IMR-90 (cell line): ENCODE results near the gene MRGPRD. TPM values are rescaled to one million over a fixed set of nuclear protein-coding genes. Genes with fewer than 3 reads are reported as not detected.

Source experiments
- ATAC-seq: fragments of 200-7000 bp; cut with Tn5 transposase; 2 replicates; pipeline ENCODE4 v1.9.1; 2020; ENCODE audit warnings: low read depth, mild to moderate bottlenecking, moderate library complexity
- BruUV-seq: library from RNA; stranded (reverse); fragments of 400-500 nt; replicated peaks from 2 replicates; lab custom pipeline; 2021; lab: Mats Ljungman, UMichigan
- CTCF ChIA-PET: fragments of 300-600 bp; formaldehyde crosslinking; extraction: SDS; loops from one replicate; lab custom pipeline; 2021; ENCODE audit warnings: antibody characterized with exemption; lab: Yijun Ruan, JAX
- POLR2A ChIA-PET: fragments of 300-600 bp; sonication (Branson Sonifier 250); formaldehyde crosslinking; loops from one replicate; lab custom pipeline; 2022; ENCODE audit warnings: antibody characterized with exemption; ENCODE audit not compliant: unreplicated experiment; lab: Charles Lee
- DNase-seq: peaks from one replicate; pipeline ENCODE4 v3.0.0; 2013
- H2AFZ ChIP-seq: replicated peaks from 2 replicates; pipeline ENCODE3; 2013; ENCODE audit warnings: low read length, mild to moderate bottlenecking; ENCODE audit not compliant: poor library complexity
- H2AK5ac ChIP-seq: 2 replicates; pipeline ENCODE4 v1.6.1; 2013; ENCODE audit warnings: low read depth, low read length, inconsistent platforms
- H2AK9ac ChIP-seq: replicated peaks from 2 replicates; pipeline ENCODE3; 2013; ENCODE audit warnings: mild to moderate bottlenecking, low read depth, low read length, moderate library complexity; ENCODE audit not compliant: poor library complexity
- H2BK120ac ChIP-seq: 2 replicates; pipeline ENCODE4 v1.6.1; 2013; ENCODE audit warnings: low read depth, low read length, inconsistent platforms
- H2BK15ac ChIP-seq: 3 replicates; pipeline ENCODE4 v1.6.1; 2013; ENCODE audit warnings: low read depth, low read length, inconsistent platforms
- H2BK20ac ChIP-seq: 2 replicates; pipeline ENCODE4 v1.6.1; 2013; ENCODE audit warnings: low read depth, mild to moderate bottlenecking, inconsistent platforms, low read length, moderate library complexity
- H2BK5ac ChIP-seq: 2 replicates; pipeline ENCODE4 v1.6.1; 2013; ENCODE audit warnings: mild to moderate bottlenecking, low read depth, low read length, inconsistent platforms; ENCODE audit not compliant: poor library complexity, severe bottlenecking
- H3K14ac ChIP-seq: replicated peaks from 2 replicates; pipeline ENCODE4 v1.6.1; 2013; ENCODE audit warnings: low read depth, low read length, inconsistent platforms
- H3K18ac ChIP-seq: 2 replicates; pipeline ENCODE4 v1.6.1; 2013; ENCODE audit warnings: low read depth, low read length, control low read depth
- H3K23ac ChIP-seq: 2 replicates; pipeline ENCODE4 v1.6.1; 2013; ENCODE audit warnings: low read depth, low read length, inconsistent platforms
- H3K27ac ChIP-seq: 2 replicates; pipeline ENCODE4 v1.5.1; 2013; ENCODE audit warnings: mild to moderate bottlenecking, control low read depth, low read length; ENCODE audit not compliant: insufficient read depth
- H3K27me3 ChIP-seq: 2 replicates; pipeline ENCODE4 v1.6.1; 2013; ENCODE audit warnings: low read length; ENCODE audit not compliant: control insufficient read depth, insufficient read depth
- H3K36me3 ChIP-seq: 2 replicates; pipeline ENCODE4 v1.6.1; 2013; ENCODE audit warnings: low read length, mixed read lengths; ENCODE audit not compliant: control insufficient read depth, insufficient read depth
- H3K4ac ChIP-seq: 2 replicates; pipeline ENCODE4 v1.6.1; 2013; ENCODE audit warnings: low read depth, low read length, inconsistent platforms
- H3K4me1 ChIP-seq: 2 replicates; pipeline ENCODE4 v1.6.1; 2013; ENCODE audit warnings: low read length, mixed read lengths; ENCODE audit not compliant: control insufficient read depth, insufficient read depth
- H3K4me2 ChIP-seq: 2 replicates; pipeline ENCODE4 v1.6.1; 2013; ENCODE audit warnings: low read depth, mild to moderate bottlenecking, control low read depth, low read length, moderate library complexity
- H3K4me3 ChIP-seq: 2 replicates; pipeline ENCODE4 v1.5.1; 2013; ENCODE audit warnings: low read depth, mild to moderate bottlenecking, control low read depth, low read length, moderate library complexity; ENCODE audit not compliant: insufficient read depth
- H3K56ac ChIP-seq: 2 replicates; pipeline ENCODE4 v1.6.1; 2013; ENCODE audit warnings: low read length, inconsistent platforms; ENCODE audit not compliant: insufficient read depth; ENCODE audit errors: extremely low read depth
- H3K79me1 ChIP-seq, 2 experiments: 2 replicates each; pipeline ENCODE4 v1.6.1; 2013; ENCODE audit warnings: low read length in 2 of 2, inconsistent platforms in 1 of 2, low read depth in 1 of 2
- H3K9ac ChIP-seq: 2 replicates; pipeline ENCODE4 v1.6.1; 2013; ENCODE audit warnings: low read depth, low read length, control low read depth
- H3K9me1 ChIP-seq: 2 replicates; pipeline ENCODE4 v1.6.1; 2013; ENCODE audit warnings: low read length, inconsistent platforms; ENCODE audit not compliant: insufficient read depth
- H3K9me3 ChIP-seq: 2 replicates; pipeline ENCODE4 v1.6.1; 2013; ENCODE audit warnings: low read length; ENCODE audit not compliant: control insufficient read depth, insufficient read depth
- H4K20me1 ChIP-seq: 2 replicates; pipeline ENCODE4 v1.6.1; 2013; ENCODE audit warnings: low read length, inconsistent platforms; ENCODE audit not compliant: insufficient read depth
- H4K5ac ChIP-seq: 2 replicates; pipeline ENCODE4 v1.6.1; 2013; ENCODE audit warnings: mild to moderate bottlenecking, low read depth, low read length, control low read depth
- H4K8ac ChIP-seq, 2 experiments: 2 replicates each; pipeline ENCODE4 v1.6.1; 2013; ENCODE audit warnings: low read depth in 2 of 2, low read length in 2 of 2, control low read depth in 1 of 2, inconsistent platforms in 1 of 2
- H4K91ac ChIP-seq: 2 replicates; pipeline ENCODE4 v1.6.1; 2013; ENCODE audit warnings: low read depth, low read length, inconsistent platforms; ENCODE audit not compliant: insufficient read depth
- BHLHE40 ChIP-seq: fragments of 150-350 bp; IDR thresholded peaks from 2 replicates; pipeline ENCODE4 v1.6.1; 2016; ENCODE audit warnings: mild to moderate bottlenecking, low read depth, low read length
- CEBPB ChIP-seq: IDR thresholded peaks from 2 replicates; pipeline ENCODE4 v1.6.1; 2012; ENCODE audit warnings: low read depth, low read length, improper control_type of control experiment
- ELK1 ChIP-seq: fragments of 150-350 bp; IDR thresholded peaks from 2 replicates; pipeline ENCODE4 v1.6.1; 2016; ENCODE audit warnings: low read depth, mild to moderate bottlenecking, low read length, moderate library complexity, borderline replicate concordance
- FOS ChIP-seq: fragments of 150-350 bp; IDR thresholded peaks from 2 replicates; pipeline ENCODE4 v1.6.1; 2016; ENCODE audit warnings: low read depth, low read length
- MAFK ChIP-seq: IDR thresholded peaks from 2 replicates; pipeline ENCODE4 v1.6.1; 2012; ENCODE audit warnings: low read depth, low read length, improper control_type of control experiment
- MAZ ChIP-seq: IDR thresholded peaks from 2 replicates; pipeline ENCODE4 v1.6.1; 2012; ENCODE audit warnings: low read depth, mild to moderate bottlenecking, low read length, improper control_type of control experiment, moderate library complexity, borderline replicate concordance
- MXI1 ChIP-seq: IDR thresholded peaks from 2 replicates; pipeline ENCODE4 v1.6.1; 2012; ENCODE audit warnings: low read depth, mild to moderate bottlenecking, low read length, moderate library complexity, borderline replicate concordance
- NFE2L2 ChIP-seq: fragments of 150-350 bp; IDR thresholded peaks from 2 replicates; pipeline ENCODE4 v1.6.1; 2016; ENCODE audit warnings: low read depth, mild to moderate bottlenecking, low read length
- POLR2A ChIP-seq: IDR thresholded peaks from 2 replicates; pipeline ENCODE4 v1.6.1; 2012; ENCODE audit warnings: mild to moderate bottlenecking, low read depth, low read length
- RAD21 ChIP-seq: IDR thresholded peaks from 2 replicates; pipeline ENCODE4 v1.6.1; 2012; ENCODE audit warnings: low read length, improper control_type of control experiment
- SMC3 ChIP-seq: fragments of 150-350 bp; IDR thresholded peaks from 2 replicates; pipeline ENCODE4 v1.6.1; 2016; ENCODE audit warnings: low read depth, mild to moderate bottlenecking, antibody characterized with exemption, low read length, moderate library complexity
- USF2 ChIP-seq: fragments of 150-350 bp; IDR thresholded peaks from 2 replicates; pipeline ENCODE4 v1.6.1; 2017; ENCODE audit warnings: mild to moderate bottlenecking, antibody characterized with exemption, low read length, low read depth
- WGBS, 2 experiments: methylation state at CpG; one replicate each; pipeline versions ENCODE4 v1.1.5 to v1.1.7; 2013; ENCODE audit warnings: missing lambda C conversion rate in 2 of 2; ENCODE audit not compliant: insufficient read length in 1 of 2; ENCODE audit errors: extremely low coverage in 2 of 2; 5-methylcytosine and 5-hydroxymethylcytosine counted together
- dilution Hi-C: fragments of 300-500 bp; cut with HindIII; formaldehyde crosslinking; loops from one replicate; pipeline ENCODE4 v1.14.3; 2018; ENCODE audit warnings: low sequenced_read_pairs; ENCODE audit not compliant: unreplicated experiment
- in situ Hi-C: fragments of 300-500 bp; cut with MboI; formaldehyde crosslinking; loops from 3 replicates; pipeline ENCODE4 v1.14.3; 2019; ENCODE audit warnings: low sequenced_read_pairs, inconsistent platforms, mixed read lengths
- intact Hi-C: fragments of 100-400 bp; cut with micrococcal nuclease; formaldehyde crosslinking; loops from 2 replicates; pipeline ENCODE4 v1.10.0; 2022
- polyA plus RNA-seq, 3 experiments: library from polyadenylated mRNA; depleted of rRNA; stranded (reverse); fragments of >200 nt; gene quantifications; 2 replicates each; pipeline ENCODE4 v1.2.3, GENCODE V29; 2012; ENCODE audit warnings: low replicate concordance in 1 of 3
- total RNA-seq: library from RNA; depleted of rRNA; stranded (reverse); fragments of >200 nt; gene quantifications from 2 replicates; pipeline ENCODE4 v1.2.3, GENCODE V29; 2012
- TF ChIP-seq, protein P1 (sequence below): conservative IDR thresholded peaks from 2 replicates; pipeline ENCODE4 v1.5.1; 2012; ENCODE audit warnings: mild to moderate bottlenecking, low read depth, low read length, improper control_type of control experiment

The MRGPRD gene
- total and polyA plus RNA-seq, 2 of the 4 experiments (the other 2 are of a cell fraction), result not detected

- no peaks in the 10 kb centered on the region for H3K9me1 ChIP-seq
- H3K9ac ChIP-seq, result no peak overlapping the region
- H3K56ac ChIP-seq, result no peak overlapping the region
- H3K4me2 ChIP-seq, result no peak overlapping the region
- H4K5ac ChIP-seq, result no peak overlapping the region
- no peak overlapping the region for H3K14ac ChIP-seq
- no peak overlapping the region for H2AFZ ChIP-seq
- intact Hi-C loops, result no loop called here
- no peak overlapping the region for H2AK5ac ChIP-seq
- no peak overlapping the region for H2BK15ac ChIP-seq
- no peak overlapping the region for H2BK5ac ChIP-seq
- no peak overlapping the region for H3K23ac ChIP-seq
- no peak for TF ChIP-seq MXI1
- TF ChIP-seq BHLHE40, result no peak
- TF ChIP-seq SMC3, result no peak
- TF ChIP-seq ELK1, result no peak
- no peak for TF ChIP-seq FOS
- TF ChIP-seq, protein P1, sequence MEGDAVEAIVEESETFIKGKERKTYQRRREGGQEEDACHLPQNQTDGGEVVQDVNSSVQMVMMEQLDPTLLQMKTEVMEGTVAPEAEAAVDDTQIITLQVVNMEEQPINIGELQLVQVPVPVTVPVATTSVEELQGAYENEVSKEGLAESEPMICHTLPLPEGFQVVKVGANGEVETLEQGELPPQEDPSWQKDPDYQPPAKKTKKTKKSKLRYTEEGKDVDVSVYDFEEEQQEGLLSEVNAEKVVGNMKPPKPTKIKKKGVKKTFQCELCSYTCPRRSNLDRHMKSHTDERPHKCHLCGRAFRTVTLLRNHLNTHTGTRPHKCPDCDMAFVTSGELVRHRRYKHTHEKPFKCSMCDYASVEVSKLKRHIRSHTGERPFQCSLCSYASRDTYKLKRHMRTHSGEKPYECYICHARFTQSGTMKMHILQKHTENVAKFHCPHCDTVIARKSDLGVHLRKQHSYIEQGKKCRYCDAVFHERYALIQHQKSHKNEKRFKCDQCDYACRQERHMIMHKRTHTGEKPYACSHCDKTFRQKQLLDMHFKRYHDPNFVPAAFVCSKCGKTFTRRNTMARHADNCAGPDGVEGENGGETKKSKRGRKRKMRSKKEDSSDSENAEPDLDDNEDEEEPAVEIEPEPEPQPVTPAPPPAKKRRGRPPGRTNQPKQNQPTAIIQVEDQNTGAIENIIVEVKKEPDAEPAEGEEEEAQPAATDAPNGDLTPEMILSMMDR, result no peak
- TF ChIP-seq NFE2L2, result no peak
- no peak for TF ChIP-seq MAFK
- TF ChIP-seq CEBPB, result no peak
- TF ChIP-seq RAD21, result no peak
- no peak for TF ChIP-seq MAZ
- TF ChIP-seq POLR2A, result no peak
- no peak for TF ChIP-seq USF2
- in situ Hi-C loops, result no loop called here
- no TSS peak for BruUV-seq
- WGBS, 2 experiments, result 86% methylated on average over 19 of the region's 31 CpGs; no CpG with 5 or more reads in 1 of the 2 experiments
- H3K36me3 ChIP-seq, result no peaks in the 10 kb centered on the region
- no peak for DNase-seq
- H3K4me1 ChIP-seq, result no peaks in the 10 kb centered on the region
- H2BK20ac ChIP-seq, result no peak overlapping the region
- no peak overlapping the region for H4K91ac ChIP-seq
- no peak for ATAC-seq
- peaks cover 3% of the 10 kb centered on the region; the same call in 1 of the 2 replicates for H3K9me3 ChIP-seq
- H3K18ac ChIP-seq, result no peak overlapping the region
- ChIA-PET POLR2A (no interaction called here), CTCF (no interaction called here)
- H3K27ac ChIP-seq, result no peak overlapping the region
- H3K4ac ChIP-seq, result no peak overlapping the region
- dilution Hi-C loops, result no loop called here
- no peak overlapping the region for H2AK9ac ChIP-seq
- peaks cover 9% of the 10 kb centered on the region for H3K27me3 ChIP-seq
- H3K79me1 ChIP-seq, result no peaks in the 10 kb centered on the region
- H3K4me3 ChIP-seq, result no peak overlapping the region
- H2BK120ac ChIP-seq, result no peak overlapping the region
- H4K20me1 ChIP-seq, result no peaks in the 10 kb centered on the region
- no peak overlapping the region for H4K8ac ChIP-seq
Observed at GRCh38 chr11:68959465-68960293, 21.1 kb downstream of the MRGPRD start.
